DMS53 treated with DMSO at 0.1 percent for 48 hours (cell line): ENCODE data around the gene ATP2A2.
A peak's percentile ranks its signal among the peaks of the same experiment; 100 is the strongest.
"Not testable (repeated sequence)": the region's sequence is repeated elsewhere in the genome, so short reads cannot be mapped to it uniquely, and the experiment has no call there.

Source experiments
- DNase-seq: peaks from one replicate; lab custom pipeline; 2025; ENCODE audit not compliant: unreplicated experiment; lab: John Stamatoyannopoulos, UW

The ATP2A2 gene

GRCh38 chr12:110340261-110340660 is 59.2 kb downstream of the ATP2A2 start:
- not testable (repeated sequence) for DNase-seq

- no peak for DNase-seq
Observed at GRCh38 chr12:110340706-110341105, 59.7 kb downstream of the ATP2A2 start.

GRCh38 chr12:110342157-110342556 is 61.1 kb downstream of the ATP2A2 start:
- no peak for DNase-seq

GRCh38 chr12:110343114-110343513 is 62.1 kb downstream of the ATP2A2 start:
- DNase-seq = no peak

- no peak for DNase-seq
Observed at GRCh38 chr12:110343736-110344555, 62.9 kb downstream of the ATP2A2 start.

- no peak for DNase-seq
Observed at GRCh38 chr12:110344657-110345056, 63.6 kb downstream of the ATP2A2 start.

- peak; percentile 93 for DNase-seq
Observed at GRCh38 chr12:110345176-110345661, 64.2 kb downstream of the ATP2A2 start.

GRCh38 chr12:110345963-110346362 is 64.9 kb downstream of the ATP2A2 start:
- no peak for DNase-seq

GRCh38 chr12:110347767-110348166 is 66.7 kb downstream of the ATP2A2 start:
- DNase-seq = no peak

- no peak for DNase-seq
Observed at GRCh38 chr12:110348431-110349059, 67.5 kb downstream of the ATP2A2 start.

GRCh38 chr12:110349096-110349495 is 68.0 kb downstream of the ATP2A2 start:
- no peak for DNase-seq

- no peak for DNase-seq
Observed at GRCh38 chr12:110349514-110350151, 68.6 kb downstream of the ATP2A2 start.

GRCh38 chr12:110351119-110351518 is 70.1 kb downstream of the ATP2A2 start:
- no peak for DNase-seq

- no peak for DNase-seq
Observed at GRCh38 chr12:110352401-110352800, 71.4 kb downstream of the ATP2A2 start.

- DNase-seq = no peak
Observed at GRCh38 chr12:110353211-110353965, 72.3 kb downstream of the ATP2A2 start.

- DNase-seq = no peak
Observed at GRCh38 chr12:110354172-110354780, 73.2 kb downstream of the ATP2A2 start.

- no peak for DNase-seq
Observed at GRCh38 chr12:110355073-110355472, 74.0 kb downstream of the ATP2A2 start.

GRCh38 chr12:110358384-110359097 is 77.5 kb downstream of the ATP2A2 start:
- not testable (repeated sequence) for DNase-seq

GRCh38 chr12:110361216-110361615 is 80.2 kb downstream of the ATP2A2 start:
- DNase-seq = no peak
